ENCODE results near the gene XAGE1B.
"Not testable (repeated sequence)": the region's sequence is repeated elsewhere in the genome, so short reads cannot be mapped to it uniquely, and the experiment has no call there.

The XAGE1B gene, protein sequence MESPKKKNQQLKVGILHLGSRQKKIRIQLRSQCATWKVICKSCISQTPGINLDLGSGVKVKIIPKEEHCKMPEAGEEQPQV

DNA sequence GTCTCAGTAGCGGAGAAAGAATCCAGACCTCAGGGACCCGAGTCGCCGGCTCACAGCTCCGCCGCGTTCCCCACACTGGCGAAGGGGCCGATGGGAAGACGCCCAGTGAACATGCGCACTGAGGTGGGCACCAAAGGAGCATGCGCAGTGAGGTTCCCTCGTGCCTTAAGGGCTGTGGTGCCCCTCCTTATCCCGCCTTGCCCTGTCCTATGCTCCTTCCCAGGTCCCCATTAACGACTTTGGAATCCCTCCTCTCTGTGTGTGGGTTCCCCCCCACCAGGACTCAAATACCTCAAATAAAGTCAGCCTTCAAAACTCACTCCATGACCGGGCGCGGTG lies at the start of gene XAGE1B:
TSS of gene XAGE1B (minus strand) at position 77 of the 339 bp plus-strand sequence. CDS start 1,536 bp downstream, outside the sequence.
- DNase-seq (ENCODE audit: low read depth): not testable (repeated sequence)

DNA sequence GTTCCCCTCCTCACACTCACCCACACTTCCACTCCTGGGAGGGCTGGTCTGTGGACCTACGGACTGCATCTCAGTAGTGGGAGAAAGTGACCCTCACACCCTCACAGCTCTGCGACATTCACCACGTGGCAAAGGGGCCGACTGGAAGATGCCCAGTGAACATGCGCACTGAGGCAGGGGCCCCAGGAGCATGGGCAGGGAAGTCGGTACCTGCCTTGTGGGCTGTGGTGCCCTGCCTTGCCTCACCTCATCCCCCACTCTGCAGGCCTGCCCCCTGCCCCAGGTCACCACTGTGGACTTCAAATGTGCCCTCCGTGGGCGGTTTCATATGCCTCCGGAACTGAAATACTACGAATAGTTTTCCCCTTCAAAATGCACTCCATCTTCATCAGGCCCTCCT lies 46.2 kb upstream of the XAGE1B start:
- no peak for DNase-seq (ENCODE audit: low read depth)

DNA sequence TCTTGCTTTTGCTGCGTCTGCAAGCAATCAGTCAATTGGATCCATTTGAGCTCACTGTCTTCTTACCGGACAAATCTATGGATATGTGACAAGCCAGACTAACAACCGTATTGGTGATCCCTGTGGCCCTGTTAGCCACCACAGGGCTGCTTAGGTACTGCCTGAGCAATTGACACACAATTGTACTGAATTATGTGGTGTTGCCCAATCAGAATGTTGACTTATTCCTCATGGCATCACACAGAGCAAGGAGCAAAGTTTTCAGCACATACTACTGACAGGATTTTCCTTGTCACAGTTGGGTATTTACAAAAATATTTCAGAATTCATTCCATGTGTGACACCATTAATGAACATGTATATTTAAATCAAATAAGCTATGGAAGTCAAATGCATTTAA lies 41.3 kb upstream of the XAGE1B start:
- DNase-seq (ENCODE audit: low read depth): no peak

DNA sequence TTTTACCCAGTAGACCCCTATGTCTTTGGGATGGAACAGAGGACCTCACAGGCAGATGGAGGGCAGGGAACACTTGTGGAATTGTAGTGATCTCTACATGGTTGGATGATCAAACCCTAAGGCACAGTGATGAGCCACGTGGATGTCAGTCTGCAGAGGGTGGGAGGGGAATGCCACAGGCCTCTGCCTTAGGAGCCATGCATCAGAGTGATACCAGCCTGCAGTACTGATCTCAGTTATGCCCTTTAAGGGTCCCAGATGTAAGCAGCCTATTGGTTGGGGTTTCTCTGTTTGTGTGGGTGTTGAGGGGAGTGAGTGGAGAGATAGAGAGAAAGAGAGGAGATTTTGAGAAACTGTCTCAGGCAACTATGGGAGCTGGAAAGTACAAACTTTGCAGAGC lies 39.9 kb upstream of the XAGE1B start:
- no peak for DNase-seq (ENCODE audit: low read depth)

DNA sequence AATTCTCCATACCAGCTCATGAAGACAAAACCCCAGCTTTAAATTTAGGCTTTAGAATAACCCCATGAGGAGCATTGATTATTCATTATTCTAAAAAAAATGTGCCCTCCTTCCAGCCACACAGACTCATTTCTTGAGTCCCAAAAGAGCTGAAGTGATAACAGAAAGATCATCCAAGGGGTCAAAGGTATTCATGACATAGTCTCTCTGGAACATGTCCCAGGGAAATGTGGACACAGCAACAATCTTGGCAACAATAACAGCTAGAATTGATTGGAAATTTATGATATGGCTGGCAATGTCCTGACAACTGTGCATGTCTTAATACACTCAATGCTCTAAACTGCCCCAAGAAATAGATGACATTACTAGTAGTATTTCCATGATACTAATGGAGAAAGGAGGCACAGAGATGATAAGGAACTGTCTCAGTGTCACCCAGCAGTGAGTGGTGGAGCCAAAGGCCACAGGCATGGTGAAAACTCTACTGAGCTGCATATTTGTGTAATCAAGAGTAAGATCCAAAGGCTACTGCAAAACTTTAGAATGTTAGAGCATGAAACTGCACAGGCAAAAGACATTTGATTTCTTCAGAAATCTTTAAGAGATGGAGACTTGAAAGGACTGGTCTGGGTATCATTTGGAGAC lies 37.3 kb upstream of the XAGE1B start:
- no peak for DNase-seq (ENCODE audit: low read depth)

DNA sequence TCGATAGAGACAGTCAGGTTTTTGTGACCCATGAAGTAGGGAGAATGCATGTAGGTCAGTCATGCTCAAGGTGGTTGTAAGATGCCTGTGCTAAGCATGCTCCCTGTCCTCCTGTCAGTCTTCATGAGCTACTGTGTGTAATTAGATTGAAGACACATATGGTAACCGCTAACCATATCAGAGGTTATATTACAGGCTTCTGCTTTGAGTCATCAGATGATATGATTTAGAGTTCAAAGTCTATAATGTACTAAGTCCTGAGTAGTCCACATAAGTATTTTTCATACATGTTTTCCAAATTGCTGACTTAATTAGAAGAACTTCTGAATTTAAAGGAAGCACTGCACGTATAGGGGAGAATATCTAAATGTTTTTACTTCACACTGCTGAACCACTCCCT lies 31.9 kb upstream of the XAGE1B start:
- not testable (repeated sequence) for DNase-seq (ENCODE audit: low read depth)

DNA sequence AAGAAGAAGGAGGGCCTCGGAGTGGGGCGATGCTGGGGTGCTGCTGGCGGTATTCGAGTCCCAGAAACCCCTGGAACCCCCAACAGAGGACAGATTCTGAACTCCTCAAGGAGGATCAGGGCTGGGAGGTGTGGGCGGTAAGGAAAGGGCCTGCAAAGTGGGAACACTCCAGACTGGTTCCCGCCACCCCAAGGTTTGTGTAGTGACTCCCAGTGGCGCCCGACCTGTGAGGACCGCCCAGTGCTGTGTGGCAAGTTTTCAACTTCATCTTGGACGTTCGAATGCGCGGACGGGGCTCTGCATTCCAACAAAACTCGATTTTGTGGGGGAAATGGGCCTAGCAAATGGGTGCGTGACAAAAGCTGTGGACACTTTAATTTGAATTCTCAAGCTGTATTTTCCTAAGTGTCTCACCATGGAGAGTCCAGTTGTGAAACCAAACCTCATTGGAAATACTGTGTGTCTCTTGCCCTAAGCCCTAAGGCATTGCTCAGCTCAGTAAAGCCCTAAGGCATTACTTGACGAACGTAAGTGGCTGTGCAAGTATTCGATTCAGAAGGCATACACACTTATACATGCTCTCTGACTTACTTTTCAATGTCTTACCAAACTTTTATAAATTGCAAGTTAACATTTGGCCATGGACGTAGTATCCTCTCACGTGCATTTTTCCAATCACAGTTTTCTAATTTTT lies 27.4 kb upstream of the XAGE1B start:
- DNase-seq (ENCODE audit: low read depth): no peak

DNA sequence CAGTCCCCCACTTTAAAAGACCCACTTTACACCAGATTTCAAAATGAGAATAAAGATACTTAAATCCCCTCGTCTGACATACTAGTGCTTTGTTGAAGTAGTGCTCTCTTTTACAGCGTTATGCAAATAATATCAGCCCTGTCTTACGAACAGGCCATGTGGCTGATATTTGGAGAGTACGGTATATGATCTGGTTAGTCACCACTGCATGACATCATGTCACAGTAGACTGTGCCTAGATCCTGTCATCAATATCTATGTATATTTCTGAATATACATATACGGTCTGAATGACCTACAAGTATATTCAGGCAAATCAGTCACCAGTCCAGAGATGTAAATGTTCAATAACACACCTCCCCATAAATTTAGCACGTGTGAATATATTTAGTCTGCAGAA lies 25.4 kb upstream of the XAGE1B start:
- DNase-seq (ENCODE audit: low read depth): no peak

DNA sequence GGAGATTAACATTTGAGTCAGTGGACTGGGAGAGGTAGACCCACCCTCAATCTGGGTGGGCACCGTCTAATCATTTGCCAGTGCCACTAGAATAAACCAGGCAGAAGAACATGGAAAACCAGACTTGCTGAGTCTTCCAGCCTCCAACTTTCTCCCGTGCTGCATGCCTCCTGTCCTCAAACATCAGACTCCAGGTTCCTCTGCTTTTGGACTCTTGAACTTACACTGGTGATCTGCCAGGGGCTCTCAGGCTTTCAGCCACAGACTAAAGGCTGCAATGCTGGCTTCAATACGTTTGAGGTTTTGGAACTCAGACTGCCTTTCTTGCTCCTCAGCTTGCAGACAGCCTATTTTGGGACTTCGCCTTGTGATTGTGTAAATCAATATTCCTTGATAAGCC lies 24.2 kb upstream of the XAGE1B start:
- not testable (repeated sequence) for DNase-seq (ENCODE audit: low read depth)

DNA sequence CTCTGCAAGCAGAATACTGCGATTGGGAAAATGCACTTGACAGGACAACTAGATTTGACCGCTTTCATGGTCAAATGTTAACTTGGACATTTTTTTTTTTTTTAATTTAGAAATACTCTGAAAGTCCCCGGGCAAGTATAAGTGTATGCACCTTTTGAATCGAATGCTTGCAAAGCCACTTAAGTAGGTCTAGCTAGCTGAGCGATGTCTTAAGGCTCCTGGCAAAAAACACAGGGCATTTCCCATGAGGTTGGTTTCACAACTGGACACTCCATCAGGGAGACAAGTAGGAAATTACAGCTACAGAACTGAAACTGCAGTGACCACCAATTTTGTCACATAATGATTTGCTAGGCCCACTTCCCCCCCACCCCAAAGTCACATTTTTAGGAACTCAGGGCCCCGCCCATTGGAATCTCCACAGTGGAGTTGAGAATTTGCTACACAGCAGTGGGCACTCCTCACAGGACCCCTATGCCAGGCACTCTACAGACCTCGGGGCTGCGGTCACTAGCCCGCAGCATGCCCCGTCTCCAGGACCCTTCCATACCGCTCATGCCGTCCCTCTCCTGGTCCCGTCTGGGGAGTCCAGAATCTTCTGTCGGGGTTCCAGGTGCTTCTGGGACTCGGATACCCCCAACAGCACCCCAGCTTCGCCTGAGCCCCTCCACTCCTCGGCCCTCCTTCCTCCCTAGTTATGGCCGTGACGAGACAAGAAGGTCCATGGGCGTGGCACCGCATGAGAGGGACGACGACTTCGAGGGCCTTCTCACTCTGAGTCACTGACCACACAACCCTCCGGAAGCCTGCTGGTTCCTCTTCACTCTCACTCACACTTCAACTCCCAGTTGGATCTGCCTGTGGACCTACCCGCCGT lies 515 bp downstream of the XAGE1B start:
- not testable (repeated sequence) for DNase-seq (ENCODE audit: low read depth)

DNA sequence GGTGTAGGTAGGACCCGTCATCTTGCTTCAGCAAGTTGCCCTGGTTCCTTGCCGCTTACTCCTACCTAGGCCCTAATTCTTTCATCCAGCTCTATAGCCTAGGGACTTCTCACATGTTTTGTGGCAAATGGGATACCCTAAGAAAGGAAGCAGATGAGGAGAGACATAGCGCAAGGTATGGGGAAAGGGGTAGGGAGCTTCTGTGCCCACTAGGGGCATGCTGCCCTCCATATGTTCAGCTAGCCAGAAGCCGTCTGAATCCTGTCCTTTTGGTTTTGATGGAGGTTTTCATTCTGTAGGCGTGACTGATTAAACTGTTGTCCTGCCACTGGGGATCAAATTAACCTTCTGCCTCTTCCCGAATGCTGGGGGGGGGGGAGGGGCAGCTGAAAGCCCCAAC lies 5.7 kb downstream of the XAGE1B start:
- DNase-seq (ENCODE audit: low read depth): not testable (repeated sequence)

DNA sequence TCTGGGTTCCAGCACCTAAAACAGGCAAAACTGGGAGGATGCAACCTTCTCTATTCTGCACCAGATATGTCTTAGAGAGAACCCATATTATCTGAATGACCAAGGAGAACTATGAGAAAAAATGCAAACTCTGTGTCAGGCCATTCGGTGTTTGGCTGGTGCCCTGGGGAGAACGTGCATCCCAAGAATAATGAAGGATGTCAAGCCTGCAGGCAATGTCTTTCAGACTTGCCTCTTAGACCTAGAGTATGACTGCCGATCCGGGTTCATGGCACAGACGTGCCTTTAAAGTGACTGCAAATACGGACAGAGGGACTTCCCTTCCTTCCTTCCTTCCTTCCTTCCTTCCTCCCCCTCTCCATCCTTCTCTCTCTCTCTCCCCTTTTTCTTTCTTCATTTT lies 6.9 kb downstream of the XAGE1B start:
- DNase-seq (ENCODE audit: low read depth): no peak

DNA sequence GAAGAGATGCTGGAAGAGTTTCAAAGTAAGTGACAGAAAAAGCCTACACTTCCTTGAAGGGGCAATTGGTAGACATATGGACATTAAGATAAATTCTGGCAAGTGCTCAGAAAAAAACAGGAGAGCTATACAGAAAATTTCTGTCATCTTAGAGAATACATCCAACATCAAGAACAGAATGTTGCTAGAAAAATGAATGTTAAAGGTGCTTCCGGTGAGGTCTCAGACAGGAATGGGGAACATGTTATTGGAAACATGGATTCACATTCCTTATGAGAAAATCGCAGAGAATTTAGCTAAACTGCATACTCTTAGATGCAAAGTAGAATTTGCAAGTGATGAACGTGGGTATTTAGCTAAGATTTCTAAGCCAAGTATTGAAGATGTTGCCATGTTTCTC lies 9.5 kb downstream of the XAGE1B start:
- DNase-seq (ENCODE audit: low read depth): no peak

DNA sequence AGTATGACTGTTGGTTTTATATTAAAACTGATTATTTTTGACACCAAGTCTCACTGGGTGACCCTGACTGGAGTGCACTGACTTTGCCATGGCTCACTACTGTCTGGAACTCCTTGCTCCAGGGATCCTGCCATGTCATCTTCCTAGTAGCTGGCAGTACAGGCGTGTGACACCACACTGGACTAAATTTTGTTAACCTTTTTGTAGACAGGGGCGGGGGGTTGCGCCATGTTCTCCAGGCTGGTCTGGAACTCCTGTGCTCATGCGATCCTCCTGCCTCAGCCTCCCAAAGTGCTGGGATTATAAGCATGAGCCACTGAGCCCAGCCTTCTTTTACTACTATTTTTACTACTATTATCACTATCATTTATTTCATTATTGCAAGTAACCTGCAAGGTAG lies 12.3 kb downstream of the XAGE1B start:
- no peak for DNase-seq (ENCODE audit: low read depth)

DNA sequence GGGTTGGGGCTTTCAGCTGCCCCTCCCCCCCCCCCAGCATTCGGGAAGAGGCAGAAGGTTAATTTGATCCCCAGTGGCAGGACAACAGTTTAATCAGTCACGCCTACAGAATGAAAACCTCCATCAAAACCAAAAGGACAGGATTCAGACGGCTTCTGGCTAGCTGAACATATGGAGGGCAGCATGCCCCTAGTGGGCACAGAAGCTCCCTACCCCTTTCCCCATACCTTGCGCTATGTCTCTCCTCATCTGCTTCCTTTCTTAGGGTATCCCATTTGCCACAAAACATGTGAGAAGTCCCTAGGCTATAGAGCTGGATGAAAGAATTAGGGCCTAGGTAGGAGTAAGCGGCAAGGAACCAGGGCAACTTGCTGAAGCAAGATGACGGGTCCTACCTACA lies 15.5 kb downstream of the XAGE1B start:
- not testable (repeated sequence) for DNase-seq (ENCODE audit: low read depth)

DNA sequence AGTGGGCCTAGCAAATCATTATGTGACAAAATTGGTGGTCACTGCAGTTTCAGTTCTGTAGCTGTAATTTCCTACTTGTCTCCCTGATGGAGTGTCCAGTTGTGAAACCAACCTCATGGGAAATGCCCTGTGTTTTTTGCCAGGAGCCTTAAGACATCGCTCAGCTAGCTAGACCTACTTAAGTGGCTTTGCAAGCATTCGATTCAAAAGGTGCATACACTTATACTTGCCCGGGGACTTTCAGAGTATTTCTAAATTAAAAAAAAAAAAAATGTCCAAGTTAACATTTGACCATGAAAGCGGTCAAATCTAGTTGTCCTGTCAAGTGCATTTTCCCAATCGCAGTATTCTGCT lies 20.5 kb downstream of the XAGE1B start:
- not testable (repeated sequence) for DNase-seq (ENCODE audit: low read depth)

DNA sequence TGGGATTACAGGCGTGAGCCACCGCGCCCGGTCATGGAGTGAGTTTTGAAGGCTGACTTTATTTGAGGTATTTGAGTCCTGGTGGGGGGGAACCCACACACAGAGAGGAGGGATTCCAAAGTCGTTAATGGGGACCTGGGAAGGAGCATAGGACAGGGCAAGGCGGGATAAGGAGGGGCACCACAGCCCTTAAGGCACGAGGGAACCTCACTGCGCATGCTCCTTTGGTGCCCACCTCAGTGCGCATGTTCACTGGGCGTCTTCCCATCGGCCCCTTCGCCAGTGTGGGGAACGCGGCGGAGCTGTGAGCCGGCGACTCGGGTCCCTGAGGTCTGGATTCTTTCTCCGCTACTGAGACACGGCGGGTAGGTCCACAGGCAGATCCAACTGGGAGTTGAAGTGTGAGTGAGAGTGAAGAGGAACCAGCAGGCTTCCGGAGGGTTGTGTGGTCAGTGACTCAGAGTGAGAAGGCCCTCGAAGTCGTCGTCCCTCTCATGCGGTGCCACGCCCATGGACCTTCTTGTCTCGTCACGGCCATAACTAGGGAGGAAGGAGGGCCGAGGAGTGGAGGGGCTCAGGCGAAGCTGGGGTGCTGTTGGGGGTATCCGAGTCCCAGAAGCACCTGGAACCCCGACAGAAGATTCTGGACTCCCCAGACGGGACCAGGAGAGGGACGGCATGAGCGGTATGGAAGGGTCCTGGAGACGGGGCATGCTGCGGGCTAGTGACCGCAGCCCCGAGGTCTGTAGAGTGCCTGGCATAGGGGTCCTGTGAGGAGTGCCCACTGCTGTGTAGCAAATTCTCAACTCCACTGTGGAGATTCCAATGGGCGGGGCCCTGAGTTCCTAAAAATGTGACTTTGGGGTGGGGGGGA lies 21.1 kb downstream of the XAGE1B start, which contains the start of gene XAGE1A:
TSS of gene XAGE1A (plus strand) at position 264 of the 874 bp plus-strand sequence. CDS start 1,554 bp downstream, outside the sequence.
- not testable (repeated sequence) for DNase-seq (ENCODE audit: low read depth)

DNA sequence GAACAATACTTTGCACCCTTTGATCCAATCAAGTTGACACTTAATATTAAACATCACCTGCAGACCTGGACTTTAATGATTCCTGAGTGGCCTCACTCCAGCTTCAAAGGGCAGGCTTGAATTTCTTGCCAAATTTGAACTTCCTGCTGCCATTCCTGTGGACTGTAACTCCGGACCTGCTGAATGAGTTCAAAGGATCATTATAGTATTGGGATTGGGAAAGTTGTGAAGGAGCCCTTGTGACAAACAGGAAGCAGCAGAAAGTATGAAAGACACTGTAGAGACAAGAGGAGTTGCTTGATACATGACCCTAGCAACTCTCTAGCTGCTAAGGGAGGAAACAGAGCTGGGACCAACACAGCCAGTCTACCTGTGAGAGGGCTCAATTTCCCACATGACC lies 45.6 kb downstream of the XAGE1B start:
- DNase-seq (ENCODE audit: low read depth): not testable (repeated sequence)
